DMS 273 (cell line): ENCODE measurements around the gene CPB2.

Experiments
- DNase-seq: peaks from one replicate; lab custom pipeline; 2025; ENCODE audit not compliant: unreplicated experiment; lab: John Stamatoyannopoulos, UW

Gene CPB2

GRCh38 chr13:46104868-46105267, at the start of gene CPB2:
Gene CPB2, minus strand, starts transcription at chr13:46105033. Its CDS starts 24 bp downstream, at chr13:46105009.
- no peak for DNase-seq

DNA sequence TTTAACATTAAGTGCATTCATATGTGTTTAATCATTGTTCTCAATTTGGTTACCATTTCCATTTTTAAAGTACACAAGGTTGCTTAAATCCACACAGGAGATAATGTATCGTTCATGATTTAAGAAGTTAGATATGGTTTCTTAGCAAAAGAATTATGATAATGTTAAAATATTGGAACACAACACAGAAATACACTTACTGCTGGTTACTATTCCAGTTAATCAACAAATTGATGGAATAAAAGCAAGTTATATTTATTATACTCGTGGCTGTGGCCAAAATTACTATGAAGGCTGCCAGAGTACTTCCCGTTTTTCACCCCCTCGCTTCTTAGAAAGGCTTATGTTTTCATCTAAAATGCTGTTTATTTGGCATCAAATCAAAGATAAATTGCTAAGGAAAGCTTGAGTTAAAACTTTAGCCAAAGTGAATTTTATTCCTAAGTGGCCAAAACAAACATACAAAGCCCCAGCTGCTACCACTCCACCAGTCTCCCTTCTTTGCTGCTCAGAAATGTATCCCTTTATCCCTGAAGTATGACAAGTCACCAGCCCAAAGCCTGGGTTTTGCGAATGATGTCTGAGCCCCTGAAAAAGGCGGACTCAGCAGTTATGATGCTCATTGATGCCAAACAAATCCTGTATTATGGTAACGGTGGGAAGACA, 49.4 kb upstream of the CPB2 start:
- DNase-seq: no peak

DNA sequence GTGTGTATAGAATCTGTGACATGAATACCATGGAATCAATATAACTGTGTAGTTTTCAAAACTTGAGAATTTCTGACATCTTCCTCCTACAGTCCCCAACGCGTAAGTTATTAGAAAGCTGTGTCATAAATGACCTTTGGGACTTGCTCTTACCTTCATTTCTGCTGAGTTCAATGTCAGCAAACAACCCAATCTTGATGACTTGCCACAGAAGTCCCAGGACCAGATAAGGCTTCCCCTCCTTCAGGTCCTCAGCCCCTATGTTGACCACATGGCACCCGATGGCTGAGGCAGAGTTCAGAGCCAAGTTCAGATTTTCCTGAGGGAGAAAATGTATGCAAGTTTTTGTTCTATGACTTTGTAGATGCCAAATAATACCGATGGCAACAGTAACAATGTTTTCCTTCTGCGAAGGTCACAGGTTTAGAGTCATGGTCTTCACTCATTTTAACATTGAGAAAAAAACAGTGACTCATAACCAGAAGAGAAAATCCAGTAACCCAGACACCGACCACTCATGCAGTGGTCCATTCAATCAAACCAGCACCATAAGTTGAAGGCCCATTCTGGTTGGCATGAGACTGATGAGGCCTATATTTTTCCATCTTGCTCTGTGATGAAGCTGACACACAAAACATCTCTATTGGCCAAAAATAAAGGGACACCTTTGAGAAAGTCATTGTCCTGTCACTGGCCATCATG, 47.9 kb upstream of the CPB2 start:
- no peak for DNase-seq

- no peak for DNase-seq
Observed at GRCh38 chr13:46150134-46150693, 45.4 kb upstream of the CPB2 start.

DNA sequence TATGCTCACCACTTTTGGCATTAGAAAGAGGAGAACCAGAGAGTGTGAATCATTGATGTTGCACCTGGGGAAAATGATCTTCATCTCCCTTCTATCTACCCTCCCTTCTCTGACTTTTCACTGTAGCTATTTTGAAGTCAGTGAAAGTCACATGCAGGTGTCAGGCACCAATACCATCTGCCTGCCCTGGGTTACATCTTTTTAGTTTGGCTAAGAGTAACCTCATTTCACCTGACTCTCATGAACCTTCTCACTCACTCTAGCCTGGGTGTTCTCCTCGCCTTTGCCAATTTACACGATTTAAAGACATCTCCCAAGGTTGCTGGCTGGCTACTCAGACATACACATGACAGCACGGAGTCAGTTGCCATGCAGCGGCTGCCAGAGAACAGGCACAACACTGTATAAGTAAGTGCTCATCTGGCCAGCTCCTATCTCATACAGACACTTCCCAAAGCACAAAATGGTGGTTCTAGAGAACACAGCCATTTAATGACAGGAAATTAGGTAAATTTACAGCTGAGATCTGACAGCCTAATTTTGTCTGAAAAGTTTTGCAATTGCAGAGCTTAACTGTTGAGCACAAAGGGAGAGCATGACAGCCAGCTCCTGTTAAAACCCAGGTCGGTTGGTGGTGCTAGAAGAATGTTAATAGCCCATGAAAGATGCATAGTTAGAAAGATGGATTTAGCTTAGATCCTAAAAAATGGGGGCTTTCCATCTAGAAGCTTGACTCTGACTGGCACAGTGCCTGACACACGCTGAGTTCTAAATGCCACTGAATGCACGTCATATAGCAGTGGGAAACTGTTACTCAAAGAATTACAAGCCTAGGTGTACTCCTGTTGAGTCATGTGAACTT, 44.7 kb upstream of the CPB2 start:
- DNase-seq: no peak

- DNase-seq: peak; percentile 4
Observed at GRCh38 chr13:46146898-46147297, 42.1 kb upstream of the CPB2 start.

DNA sequence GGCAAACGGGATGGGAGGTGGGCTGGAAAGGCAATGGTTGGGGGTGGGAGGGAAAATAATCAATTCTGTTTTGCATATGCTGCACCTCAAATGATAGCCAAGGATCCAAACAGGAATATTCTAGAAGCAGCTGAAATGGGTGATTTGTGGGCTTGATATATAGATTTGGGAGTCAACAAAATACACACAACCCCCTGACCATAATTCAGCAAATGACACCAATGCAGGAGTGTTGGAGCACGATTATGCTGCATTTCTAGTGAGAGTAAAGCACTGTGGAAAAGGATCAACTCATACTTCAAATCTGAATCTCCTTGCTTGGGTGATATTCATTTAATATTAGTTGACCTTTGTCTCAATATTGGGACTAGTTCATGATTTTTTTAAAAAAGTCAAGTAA, 41.1 kb upstream of the CPB2 start:
- DNase-seq: no peak

- DNase-seq: no peak
Observed at GRCh38 chr13:46145135-46145534, 40.3 kb upstream of the CPB2 start.

DNA sequence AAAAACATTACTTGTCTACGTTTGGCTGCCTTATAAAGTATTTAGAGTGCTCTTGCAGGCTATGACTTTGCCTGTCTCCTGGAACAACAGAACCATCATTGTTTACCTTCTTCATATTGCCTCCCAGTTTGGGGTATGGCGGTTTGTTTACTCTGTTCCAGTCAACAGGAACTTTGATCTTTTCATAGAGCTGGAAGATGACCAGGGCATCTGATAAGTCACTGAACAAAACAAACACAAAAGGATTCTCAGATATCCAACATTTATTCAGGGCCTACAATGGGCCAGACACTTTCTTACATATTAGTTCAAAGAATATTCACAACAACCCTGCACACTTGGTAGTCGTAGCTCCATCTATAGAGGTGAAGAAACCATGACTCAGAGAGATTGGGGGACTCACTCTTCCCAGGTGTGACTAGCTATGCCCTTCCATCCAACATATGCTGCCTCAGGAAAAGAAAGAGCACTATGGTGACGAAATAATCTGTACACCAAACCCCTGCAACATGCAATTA, 38.4 kb upstream of the CPB2 start:
- no peak for DNase-seq

DNA sequence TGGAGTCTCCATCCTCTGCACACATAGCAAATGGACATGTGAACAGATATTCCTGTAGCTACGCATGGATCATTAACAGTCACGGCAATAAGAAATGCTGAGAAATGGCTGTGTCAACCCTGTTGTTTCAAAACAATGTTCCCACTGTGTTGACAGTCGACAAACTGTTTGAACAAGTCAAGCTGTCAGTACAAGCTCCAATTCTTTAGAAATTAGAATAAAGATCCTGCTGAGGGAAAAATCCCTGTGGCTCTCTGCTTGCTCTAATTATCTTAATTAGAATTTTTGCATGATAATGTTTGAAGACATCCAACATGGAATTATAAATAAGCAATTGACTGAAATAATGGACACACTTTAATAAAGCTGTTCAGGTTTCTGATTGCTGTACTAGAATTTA, 37.9 kb upstream of the CPB2 start:
- no peak for DNase-seq

DNA sequence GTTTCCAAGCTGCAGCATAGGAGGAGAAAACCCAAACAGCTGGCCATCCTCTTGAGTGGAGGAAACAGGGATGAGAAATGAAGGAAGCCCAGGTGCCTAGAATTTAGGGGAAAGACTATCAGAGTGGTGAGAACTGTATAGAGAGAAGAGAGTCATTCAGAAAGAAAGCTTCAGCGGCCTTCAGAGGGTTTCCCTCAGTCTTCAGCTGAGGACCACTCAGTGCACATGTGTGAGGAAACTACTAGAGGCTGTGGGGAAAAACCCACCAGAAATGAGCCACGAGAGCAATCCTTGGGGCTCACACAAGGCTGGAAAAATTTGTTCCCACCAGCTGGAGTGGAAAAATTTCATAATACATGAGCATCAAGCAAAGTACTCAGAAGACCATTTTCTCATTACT, 35.2 kb upstream of the CPB2 start:
- no peak for DNase-seq

DNA sequence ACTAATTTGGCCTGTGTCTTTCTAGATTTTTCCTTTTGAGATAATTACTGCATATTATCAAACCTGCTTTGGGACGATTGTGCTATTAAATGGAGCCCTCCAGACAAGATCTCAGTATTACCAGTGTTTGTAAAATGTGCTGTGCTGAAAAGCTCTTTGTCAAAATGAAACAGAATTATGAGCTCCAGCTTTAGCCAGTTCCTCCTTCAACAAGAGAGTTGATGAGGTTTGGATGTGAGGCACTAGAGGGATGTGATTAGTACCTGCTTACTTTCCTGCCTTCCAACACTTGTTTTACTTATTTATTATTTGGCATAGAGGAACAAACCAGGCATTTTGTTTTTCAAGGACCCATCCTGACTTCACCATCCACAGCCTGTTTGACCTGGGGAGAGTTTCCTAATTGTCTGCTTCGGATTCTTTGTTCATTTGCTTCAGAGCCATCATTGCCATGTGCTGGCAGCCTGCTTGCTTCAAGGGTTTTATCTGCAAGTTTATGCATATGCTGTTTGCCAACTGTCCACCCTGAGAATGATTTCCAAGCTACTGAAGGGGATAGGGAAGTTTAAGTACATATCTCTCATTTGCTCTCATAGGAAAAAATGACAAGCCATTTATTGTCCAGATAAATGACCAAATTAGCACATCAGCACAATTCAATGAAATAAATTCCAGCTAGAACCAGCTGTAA, 32.9 kb upstream of the CPB2 start:
- no peak for DNase-seq

- no peak for DNase-seq
Observed at GRCh38 chr13:46136688-46137087, 31.9 kb upstream of the CPB2 start.

DNA sequence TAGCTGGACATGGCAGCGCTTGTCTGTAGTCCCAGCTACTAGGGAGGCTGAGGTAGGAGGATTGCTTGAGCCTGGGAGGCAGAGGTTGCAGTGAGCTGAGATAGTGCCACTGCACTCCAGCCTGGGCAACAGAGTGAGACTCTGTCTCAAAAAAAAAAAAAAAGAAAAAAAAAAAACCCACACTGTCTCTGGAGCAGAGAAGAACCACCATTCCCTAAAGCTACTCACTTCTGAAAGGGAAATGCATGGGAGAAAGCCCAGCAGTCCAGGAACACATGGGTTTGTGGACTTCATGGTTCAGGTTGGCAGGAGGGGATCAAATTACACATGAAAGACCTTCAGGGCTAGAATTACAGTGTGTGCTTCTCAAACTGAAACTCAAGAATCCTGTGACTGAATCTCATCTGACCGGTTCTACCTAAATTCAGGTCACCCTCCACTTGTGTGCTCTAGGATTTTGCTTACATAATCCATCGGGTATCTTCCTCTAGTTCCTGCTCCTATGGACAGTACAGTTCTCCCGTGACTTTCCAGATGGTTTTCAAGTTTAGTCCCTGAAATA, 30.2 kb upstream of the CPB2 start:
- peak; percentile 34 for DNase-seq

DNA sequence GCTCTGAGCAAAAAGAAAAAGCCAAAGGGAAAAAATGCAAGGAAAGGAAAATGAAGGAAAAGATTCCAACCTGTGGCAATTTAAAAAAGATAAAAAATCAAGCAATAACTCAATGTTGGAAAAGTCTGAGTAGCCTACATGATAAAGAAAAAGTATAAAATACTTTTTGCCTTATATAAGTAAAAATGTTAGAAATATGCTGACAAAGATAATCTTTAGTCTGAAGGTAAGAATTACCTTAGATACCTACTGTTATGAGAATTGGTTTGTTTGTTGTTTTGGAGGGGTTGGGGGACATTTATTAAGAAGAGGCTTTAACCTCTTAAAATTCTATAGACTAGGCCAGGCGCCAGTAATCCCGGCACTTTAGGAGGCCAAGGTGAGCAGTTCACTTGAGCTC, 29.7 kb upstream of the CPB2 start:
- no peak for DNase-seq

DNA sequence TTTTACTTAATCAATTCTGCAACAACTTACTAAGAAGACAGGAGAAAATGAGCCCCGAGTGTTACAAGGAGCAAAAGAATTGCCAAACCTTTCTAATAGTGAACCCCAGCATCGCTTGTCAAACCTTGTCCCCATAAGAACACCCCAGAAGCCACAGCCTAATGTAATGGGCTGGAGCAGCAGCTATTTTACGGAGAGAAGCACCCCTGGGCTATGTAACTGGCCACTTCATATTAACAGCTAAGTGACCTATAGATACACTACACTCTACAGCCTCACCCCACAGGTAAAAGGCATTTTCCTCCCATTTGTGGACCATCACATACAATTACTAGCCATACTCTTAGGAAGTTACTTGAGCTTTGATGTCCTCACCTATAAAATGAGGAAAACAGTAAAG, 27.3 kb upstream of the CPB2 start:
- no peak for DNase-seq

GRCh38 chr13:46131705-46132104, 26.9 kb upstream of the CPB2 start:
- DNase-seq: no peak

DNA sequence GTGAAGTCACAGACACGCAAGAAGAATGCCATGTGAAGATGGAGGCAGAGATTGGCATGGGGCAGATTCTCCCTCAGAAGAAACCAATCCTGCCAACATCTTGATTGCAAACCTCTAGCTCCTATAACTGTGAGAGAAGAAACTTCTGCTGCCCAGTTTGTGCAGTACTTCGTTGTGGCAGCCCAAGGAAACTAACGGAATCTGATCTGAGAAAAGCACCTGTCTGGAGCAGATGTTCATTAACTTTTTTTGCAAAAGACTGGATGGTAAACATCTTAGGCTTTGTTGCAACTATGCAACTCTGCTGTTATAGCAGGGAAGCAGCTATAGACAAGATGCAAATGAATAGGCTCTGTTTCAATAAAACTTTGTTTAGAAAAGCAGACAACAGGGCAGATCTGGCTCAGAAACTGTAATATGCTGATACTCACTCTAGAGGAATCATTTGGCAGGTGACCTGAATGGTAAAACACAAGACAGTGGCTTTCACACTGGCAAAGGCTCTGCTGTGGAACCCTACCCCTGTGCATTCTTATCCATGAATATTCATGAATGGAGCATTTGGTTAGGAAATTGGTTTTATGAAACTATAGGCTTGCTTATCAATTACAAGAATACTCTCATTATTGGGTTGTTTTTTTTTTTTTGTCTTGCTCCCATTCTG, 25.3 kb upstream of the CPB2 start:
- no peak for DNase-seq

- DNase-seq: no peak
Observed at GRCh38 chr13:46129124-46129523, 24.3 kb upstream of the CPB2 start.
